HG03457 (cell line): ENCODE measurements around the gene DCAF7.

Source experiments
- ATAC-seq: cut with Tn5 transposase; IDR thresholded peaks from one replicate; pipeline ENCODE4 v1.9.1; 2021; ENCODE audit warnings: moderate number of reproducible peaks; ENCODE audit not compliant: unreplicated experiment

Gene DCAF7

DNA sequence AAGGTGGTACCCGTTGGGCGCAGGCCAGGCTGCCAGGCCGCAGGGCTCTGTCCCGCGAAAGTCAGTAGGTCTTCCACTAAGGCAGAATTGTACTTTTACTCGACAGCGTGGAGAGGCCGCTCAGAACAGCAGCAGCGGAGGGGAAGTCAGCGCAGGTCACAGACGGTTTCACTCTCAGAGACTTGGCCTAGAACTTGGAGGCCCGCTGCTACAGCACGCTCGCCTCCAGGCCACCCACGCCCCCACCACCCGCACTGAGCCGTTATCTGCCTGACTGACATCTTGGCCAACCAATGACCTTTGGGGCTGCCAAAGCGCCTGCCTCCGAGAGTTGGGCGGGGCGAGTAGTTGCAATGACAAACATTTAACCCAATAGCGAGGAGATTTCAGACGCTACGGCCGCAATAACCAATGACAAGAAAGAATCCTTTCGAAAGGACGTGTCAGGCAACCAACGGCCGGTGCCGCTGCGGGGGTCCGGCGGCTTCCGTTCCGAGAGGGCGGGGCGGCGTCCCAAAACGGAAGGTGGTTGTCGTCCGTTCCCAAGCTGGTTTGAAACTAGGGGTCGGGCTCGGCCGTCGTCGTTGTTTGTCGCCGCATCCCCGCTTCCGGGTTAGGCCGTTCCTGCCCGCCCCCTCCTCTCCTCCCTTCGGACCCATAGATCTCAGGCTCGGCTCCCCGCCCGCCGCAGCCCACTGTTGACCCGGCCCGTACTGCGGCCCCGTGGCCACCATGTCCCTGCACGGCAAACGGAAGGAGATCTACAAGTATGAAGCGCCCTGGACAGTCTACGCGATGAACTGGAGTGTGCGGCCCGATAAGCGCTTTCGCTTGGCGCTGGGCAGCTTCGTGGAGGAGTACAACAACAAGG, at the start of gene DCAF7:
TSS of gene DCAF7 (plus strand) at position 532 of the 871 bp plus-strand sequence. CDS start at position 733, 201 bp downstream.
- ATAC-seq: peak; percentile 93

DNA sequence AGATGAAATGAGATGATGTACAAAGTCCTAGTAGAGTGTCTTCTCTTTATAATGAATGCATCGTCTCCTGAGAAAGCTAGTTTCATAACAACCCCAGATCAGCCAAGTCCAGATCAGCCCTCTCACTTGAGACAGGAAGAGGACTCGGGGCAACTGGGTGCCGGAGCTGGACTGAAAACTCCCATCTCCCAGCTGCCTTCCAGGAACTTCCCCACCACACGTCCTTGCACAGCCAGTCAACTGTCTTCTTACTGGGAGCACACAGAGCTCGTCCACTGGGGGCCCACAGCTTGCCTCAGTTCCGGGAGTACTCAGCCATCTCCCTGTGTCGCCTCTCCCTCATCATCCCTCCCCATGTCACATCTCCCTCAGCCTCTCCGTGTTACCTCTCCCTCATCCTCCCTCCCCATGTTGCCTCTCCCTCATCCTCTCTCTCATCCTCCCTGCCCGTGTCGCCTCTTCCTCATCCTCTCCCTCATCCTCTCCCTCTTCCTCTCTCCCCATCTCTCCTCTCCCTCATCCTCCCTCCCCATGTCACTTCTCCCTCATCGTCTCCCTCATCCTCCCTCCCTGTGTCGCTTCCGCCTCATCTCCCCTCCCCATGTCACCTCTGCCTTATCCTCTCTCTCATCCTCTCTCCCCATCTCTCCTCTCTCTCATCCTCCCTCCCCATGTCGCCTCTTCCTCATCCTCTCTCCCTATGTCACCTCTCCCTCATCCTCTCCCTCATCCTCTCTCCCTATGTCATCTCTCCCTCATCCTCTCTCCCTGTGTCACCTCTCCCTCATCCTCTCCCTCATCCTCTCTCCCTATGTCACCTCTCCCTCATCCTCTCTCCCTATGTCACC, 49.5 kb upstream of the DCAF7 start:
- no peak for ATAC-seq

GRCh38 chr17:63503341-63503705, 47.0 kb upstream of the DCAF7 start:
- no peak for ATAC-seq

GRCh38 chr17:63504261-63504660, 46.0 kb upstream of the DCAF7 start:
- ATAC-seq: no peak

DNA sequence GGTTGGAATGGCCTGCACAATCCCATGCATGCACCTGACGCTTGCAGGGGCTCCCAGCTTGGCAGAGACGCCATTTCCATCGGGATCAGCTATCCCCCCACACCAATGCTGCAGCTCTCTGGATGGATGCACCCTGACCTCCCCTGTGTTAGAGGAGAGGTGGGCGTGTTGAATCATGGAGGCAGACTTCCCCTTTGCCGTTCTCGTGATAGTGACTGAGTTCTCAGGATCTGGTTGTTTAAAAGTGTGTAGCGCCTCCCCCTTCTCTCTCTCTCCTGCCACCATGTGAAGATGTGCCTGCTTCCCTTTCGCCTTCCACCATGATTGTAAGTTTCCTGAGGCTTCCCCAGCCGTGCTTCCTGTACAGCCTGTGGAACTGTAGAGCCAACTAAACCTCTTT, 44.9 kb upstream of the DCAF7 start:
- no peak for ATAC-seq

DNA sequence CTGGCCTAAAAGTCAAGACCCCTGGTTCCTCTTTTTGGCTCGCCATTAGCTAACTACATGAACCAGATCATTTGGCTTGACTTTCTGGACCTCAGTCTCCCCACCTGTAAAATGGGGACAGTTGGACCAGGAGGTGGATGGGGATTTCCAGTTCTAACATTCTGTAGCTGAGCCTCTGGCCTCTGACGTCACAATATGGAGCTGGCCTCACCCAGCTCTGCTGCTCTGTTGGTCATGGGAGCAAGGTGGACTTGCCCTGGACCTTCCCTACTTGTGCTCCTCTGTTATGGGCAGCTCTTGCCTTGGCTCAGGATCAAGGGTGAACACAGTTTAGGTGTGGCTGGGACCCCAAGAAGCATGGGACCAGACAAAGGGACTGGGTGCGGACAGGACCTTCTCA, 43.6 kb upstream of the DCAF7 start:
- no peak for ATAC-seq

- no peak for ATAC-seq
Measured at GRCh38 chr17:63511331-63511730, 38.9 kb upstream of the DCAF7 start.

DNA sequence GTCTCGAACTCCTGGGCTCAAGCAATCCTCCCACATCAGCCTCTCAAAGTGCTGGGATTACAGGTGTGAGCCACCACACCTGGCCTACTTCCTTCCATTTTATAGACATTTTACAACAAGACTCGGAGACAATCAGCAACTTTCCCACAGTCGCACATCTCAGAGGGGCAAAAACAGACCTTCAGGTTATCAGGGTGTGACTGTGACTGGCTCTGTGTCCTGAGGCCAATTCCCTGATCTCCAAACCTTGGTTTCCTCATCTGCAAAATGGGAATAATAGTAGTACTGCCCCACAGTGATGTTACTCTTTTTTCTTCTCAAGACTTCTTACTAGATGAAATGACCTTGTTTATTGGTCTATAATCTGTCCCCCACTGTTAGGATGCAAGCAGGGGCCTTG, 37.9 kb upstream of the DCAF7 start:
- ATAC-seq: no peak

DNA sequence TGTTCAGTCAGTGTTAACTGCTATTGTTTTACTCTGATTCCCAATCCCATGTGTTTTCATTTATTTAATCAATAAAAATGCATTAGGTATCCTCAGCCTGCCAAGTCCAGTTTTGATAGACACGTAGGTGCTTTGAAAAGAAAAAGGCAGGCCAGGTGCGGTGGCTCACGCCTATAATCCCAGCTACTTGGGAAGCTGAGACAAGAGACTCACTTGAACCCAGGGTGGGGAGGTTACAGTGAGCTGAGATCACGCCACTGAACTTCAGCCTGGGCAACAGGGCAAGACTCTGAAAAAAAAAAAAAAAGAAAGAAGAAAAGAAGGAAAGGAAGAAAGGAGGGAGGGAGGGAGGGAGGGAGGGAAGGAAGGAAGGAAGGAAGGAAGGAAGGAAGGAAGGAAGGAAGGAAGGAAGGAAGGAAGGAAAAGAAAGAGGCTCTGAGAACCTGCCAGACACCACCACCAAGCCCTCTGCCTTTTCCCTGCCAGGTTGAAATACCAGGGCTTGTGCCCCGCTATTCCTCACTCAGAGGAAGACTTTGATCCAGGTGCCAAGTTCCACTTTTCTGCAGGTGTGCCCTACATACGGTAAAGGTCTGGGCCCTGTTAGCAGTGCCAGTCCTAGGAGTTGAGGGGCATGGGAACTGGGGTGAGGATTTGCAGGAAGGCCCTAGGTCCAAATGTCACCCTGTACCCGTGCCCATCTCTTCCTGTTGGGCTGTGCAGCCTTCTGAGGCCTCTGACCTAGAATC, 37.2 kb upstream of the DCAF7 start:
- ATAC-seq: no peak

DNA sequence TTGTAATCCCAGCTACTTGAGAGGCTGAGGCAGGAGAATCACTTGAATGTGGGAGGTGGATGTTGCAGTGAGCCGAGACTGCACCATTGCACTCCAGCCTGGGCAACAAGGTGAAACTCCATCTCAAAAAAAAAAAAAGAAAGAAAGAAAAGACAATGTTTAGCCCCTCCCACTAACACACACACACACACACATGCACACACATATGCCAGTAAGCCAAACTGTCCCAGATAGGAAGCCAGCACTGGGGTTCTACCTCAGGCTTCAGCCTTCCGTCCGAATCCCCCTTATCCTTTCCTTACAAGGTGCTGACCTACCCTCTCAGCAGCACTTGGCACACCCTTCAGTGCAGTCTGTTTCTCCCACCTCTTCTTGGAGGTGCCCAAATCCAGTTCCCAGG, 35.8 kb upstream of the DCAF7 start:
- no peak for ATAC-seq

- no peak for ATAC-seq
Measured at GRCh38 chr17:63514974-63515373, 35.3 kb upstream of the DCAF7 start.

GRCh38 chr17:63515426-63515825, 34.9 kb upstream of the DCAF7 start:
- ATAC-seq: no peak

DNA sequence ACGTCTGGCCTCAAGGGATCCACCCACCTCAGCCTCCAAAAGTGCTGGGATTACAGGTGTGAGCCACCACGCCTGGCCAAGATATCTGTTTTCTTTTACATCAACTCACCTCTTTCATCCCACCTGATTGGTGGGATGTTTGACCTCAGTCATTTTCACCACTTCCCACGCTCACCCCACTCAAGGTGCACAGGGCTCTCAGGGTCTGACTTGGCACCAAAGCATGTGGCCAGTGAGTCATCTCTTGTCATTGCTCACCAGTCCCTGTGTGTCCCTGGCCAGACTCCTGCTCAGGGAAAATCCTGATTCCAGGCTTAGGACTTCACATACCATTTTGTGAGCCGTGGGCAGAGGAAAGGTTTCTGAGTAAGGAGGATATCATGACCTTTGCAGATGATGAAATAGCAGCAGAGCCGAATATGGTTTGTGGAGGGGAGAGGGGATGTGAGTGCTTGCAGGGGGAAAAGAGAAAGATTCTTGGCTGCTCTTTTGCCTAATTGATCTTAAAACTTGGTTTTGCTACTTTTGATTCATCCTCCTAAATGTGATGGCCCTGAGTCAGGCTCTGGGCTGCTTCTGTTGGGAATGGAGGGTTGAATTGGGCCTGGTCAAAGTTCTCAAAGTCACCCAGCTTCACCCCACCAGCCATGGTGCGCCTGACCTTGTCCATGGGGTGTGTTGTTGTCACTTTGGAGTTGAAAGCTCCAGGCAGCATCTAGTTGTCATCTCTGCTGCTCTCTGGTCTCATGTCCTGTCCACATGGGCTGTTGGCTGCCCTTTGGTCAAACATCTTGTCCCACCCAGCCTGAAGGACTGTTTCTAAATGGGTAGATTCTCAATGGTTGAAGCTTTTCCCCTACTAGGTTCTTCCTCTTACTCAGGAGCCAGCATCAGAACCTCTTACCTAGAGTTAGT, 33.1 kb upstream of the DCAF7 start:
- no peak for ATAC-seq

DNA sequence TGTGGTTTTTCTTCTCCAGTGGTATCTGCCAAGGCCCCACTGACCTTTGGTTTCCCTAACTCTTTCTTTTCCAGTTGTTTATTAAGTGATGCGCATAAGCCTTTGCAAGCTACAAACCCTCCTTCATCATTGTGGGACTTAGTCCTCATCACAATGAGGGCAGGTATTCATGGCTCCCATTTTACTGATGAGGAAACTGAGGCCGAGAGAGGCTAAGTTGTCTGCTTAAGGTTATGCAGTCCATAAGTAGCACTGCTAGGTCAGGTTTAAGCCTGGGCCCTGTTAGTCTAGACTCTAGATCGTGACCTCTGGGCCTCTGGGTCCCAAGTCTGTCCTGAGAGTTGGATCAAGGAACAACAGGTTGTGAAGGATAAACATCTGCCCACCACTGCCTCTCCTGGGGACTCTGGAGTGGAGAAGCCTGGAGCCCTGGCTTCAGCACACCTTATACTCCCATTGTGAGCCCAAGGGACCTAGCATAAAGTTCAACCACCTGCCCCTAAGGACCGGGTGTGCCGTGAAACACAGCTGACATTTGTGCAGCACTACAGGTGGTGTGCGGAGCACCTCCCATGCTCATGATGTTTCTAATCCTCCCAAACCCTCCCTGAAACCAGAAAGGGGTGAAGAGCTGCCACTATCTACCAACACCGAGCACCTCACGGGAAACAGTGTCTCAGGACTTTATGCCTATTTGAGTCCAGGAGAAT, 32.3 kb upstream of the DCAF7 start:
- no peak for ATAC-seq

- no peak for ATAC-seq
Measured at GRCh38 chr17:63519116-63519881, 31.0 kb upstream of the DCAF7 start.

- ATAC-seq: no peak
Measured at GRCh38 chr17:63519972-63520882, 30.1 kb upstream of the DCAF7 start.

DNA sequence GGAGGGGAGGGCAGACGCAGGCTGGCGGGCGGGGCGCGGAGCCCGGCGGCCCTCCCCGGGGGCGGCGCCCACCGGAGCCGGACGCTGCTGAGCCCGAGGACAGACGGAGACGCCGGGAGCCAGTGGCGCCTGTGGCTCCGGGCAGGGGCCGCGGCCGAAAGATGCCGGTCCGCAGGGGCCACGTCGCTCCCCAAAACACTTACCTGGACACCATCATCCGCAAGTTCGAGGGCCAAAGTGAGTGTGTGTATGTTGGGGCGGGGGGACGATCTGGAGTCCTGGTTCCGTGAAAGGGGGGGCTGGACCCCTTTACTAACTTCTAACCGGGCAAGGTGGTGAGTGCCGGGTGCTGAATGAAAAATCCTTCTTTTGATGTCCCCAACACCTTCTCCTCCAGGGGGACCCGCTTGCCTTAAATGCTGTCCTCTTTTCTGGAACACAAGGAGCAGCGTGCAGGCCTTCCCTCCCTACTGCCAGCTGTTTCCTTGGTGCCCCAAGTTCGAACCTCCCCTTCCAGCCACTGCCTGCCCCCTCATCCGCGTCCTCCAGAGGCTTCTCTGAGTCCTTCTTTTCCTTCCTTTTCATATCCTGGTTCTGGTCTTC, 26.9 kb upstream of the DCAF7 start, which contains the start of gene KCNH6:
TSS of gene KCNH6 (plus strand) at position 106 of the 603 bp plus-strand sequence. CDS start at position 162, 56 bp downstream.
- ATAC-seq: no peak
